Right lobe of liver (tissue), 4 donors: ENCODE results near the gene SYNE3.

Experiments used
- CTCF ChIP-seq, 4 donors: fragments of 200-600 bp in 3 of 4; fragments of 450-650 bp in 1 of 4; IDR thresholded peaks; one replicate each; pipeline versions ENCODE4 v1.5.1 to v1.8.0; 2016 to 2022; ENCODE audit warnings: antibody characterized with exemption in 4 of 4, mild to moderate bottlenecking in 2 of 4
- POLR2A ChIP-seq: fragments of 450-650 bp; IDR thresholded peaks from one replicate; pipeline ENCODE4 v1.6.1; 2017; ENCODE audit warnings: antibody characterized with exemption, mild to moderate bottlenecking
- donor health status: DM: no; HTN: no; CAD: no.
- donor health status: DM: no; HTN: no; CAD: no.
- donor health status: DM: no; HTN: yes; CAD: no.

- TF ChIP-seq CTCF (IDR thresholded peaks at IDR 0.05) (no peak), POLR2A (no peak)
Measured at GRCh38 chr14:95514131-95515079, 2.0 kb downstream of the SYNE3 start.
